Stimulated activated CD4-positive, alpha-beta T cell treated with anti-CD3 and anti-CD28 coated beads, Interleukin-4, amount 100 ng/mL, for 1 hour (primary cell): ENCODE results near the gene SPAG7.

Experiments used
- DNase-seq: peaks from one replicate; pipeline ENCODE4 v3.0.0-alpha.2; 2020

The SPAG7 gene

GRCh38 chr17:4973256-4974114 is 5.9 kb upstream of the SPAG7 start:
- DNase-seq = no peak

- DNase-seq = no peak
Observed at GRCh38 chr17:4972752-4973151, 5.1 kb upstream of the SPAG7 start.

GRCh38 chr17:4972322-4972721 is 4.7 kb upstream of the SPAG7 start:
- no peak for DNase-seq

GRCh38 chr17:4971826-4972225 is 4.2 kb upstream of the SPAG7 start:
- DNase-seq = no peak

GRCh38 chr17:4970273-4970672 is 2.7 kb upstream of the SPAG7 start:
- DNase-seq = no peak

- no peak for DNase-seq
Observed at GRCh38 chr17:4969551-4970173, 2.0 kb upstream of the SPAG7 start.

GRCh38 chr17:4969047-4969550 is 1.5 kb upstream of the SPAG7 start:
- peak; percentile 34 for DNase-seq

- DNase-seq = peak; percentile 48
Observed at GRCh38 chr17:4968486-4969046, 949 bp upstream of the SPAG7 start.

- DNase-seq = peak; percentile 86
Observed at GRCh38 chr17:4966844-4967538, 626 bp downstream of the SPAG7 start.

GRCh38 chr17:4965311-4965986 is 2.2 kb downstream of the SPAG7 start:
- no peak for DNase-seq

- DNase-seq = no peak
Observed at GRCh38 chr17:4960279-4960922, 7.2 kb downstream of the SPAG7 start.

GRCh38 chr17:4959261-4959965 is 8.2 kb downstream of the SPAG7 start:
- no peak for DNase-seq

- no peak for DNase-seq
Observed at GRCh38 chr17:4958102-4958501, 9.5 kb downstream of the SPAG7 start.

- DNase-seq = peak; percentile 55
Observed at GRCh38 chr17:4956493-4957061, 11.0 kb downstream of the SPAG7 start.

- DNase-seq = no peak
Observed at GRCh38 chr17:4955091-4955490, 12.5 kb downstream of the SPAG7 start.

- DNase-seq = no peak
Observed at GRCh38 chr17:4953451-4953961, 14.1 kb downstream of the SPAG7 start.

GRCh38 chr17:4951486-4951885 is 16.1 kb downstream of the SPAG7 start:
- DNase-seq = no peak

GRCh38 chr17:4950746-4951204 is 16.8 kb downstream of the SPAG7 start, which contains the start of gene ENO3:
TSS of gene ENO3 (plus strand) at chr17:4951119. CDS start at chr17:4951830, 711 bp downstream.
- no peak for DNase-seq

GRCh38 chr17:4950075-4950745 is 17.4 kb downstream of the SPAG7 start:
- DNase-seq = peak; percentile 43
